H1 (cell line): ENCODE measurements around the gene EIF3B.

ENCODE experiments used
- BCL11A ChIP-seq, 2 experiments: IDR thresholded peaks; one replicate each; pipeline ENCODE4 v1.6.1; 2011; ENCODE audit warnings: low read depth in 2 of 2, low read length in 2 of 2, mild to moderate bottlenecking in 2 of 2
- BRCA1 ChIP-seq: IDR thresholded peaks from 2 replicates; pipeline ENCODE4 v1.6.1; 2012; ENCODE audit warnings: low read depth, low read length, improper control_type of control experiment
- CEBPB ChIP-seq: IDR thresholded peaks from 2 replicates; pipeline ENCODE4 v1.6.1; 2012; ENCODE audit warnings: low read depth, low read length
- CTCF ChIP-seq, 3 experiments: IDR thresholded peaks; 1 replicate in 2 of 3; 2 replicates in 1 of 3; pipeline versions ENCODE4 v1.5.1 to v1.6.1; 2011; ENCODE audit warnings: low read length in 3 of 3, mild to moderate bottlenecking in 3 of 3, inconsistent platforms in 2 of 3, low read depth in 1 of 3, moderate library complexity in 1 of 3; ENCODE audit not compliant: insufficient read depth in 1 of 3; ENCODE audit errors: control extremely low read depth in 1 of 3
- EGR1 ChIP-seq: IDR thresholded peaks from 2 replicates; pipeline ENCODE4 v1.6.1; 2011; ENCODE audit warnings: low read depth, low read length, borderline replicate concordance
- EZH2 ChIP-seq: fragments of 200-600 bp; sonication (generic); IDR thresholded peaks from 2 replicates; pipeline ENCODE4 v1.7.1; 2012; ENCODE audit warnings: low read depth, mild to moderate bottlenecking, moderate library complexity, low read length, inconsistent platforms; ENCODE audit not compliant: severe bottlenecking
- TAF1 ChIP-seq: IDR thresholded peaks from 2 replicates; pipeline ENCODE4 v1.6.1; 2011; ENCODE audit warnings: mild to moderate bottlenecking, low read depth, low read length
- YY1 ChIP-seq: IDR thresholded peaks from 2 replicates; pipeline ENCODE4 v1.6.1; 2011; ENCODE audit warnings: low read depth, mild to moderate bottlenecking, low read length
- TF ChIP-seq, protein P1 (sequence below): IDR thresholded peaks from 2 replicates; pipeline ENCODE4 v1.6.1; 2012; ENCODE audit warnings: low read length, inconsistent platforms

- TF ChIP-seq EGR1 (no peak), BCL11A (IDR thresholded peaks at IDR 0.05; ENCODE audit: low read depth in 2 of 2, low read length in 2 of 2) (no peak), CTCF (IDR thresholded peaks at IDR 0.05; ENCODE audit: control extremely low read depth in 1 of 3, insufficient read depth in 1 of 3, low read depth in 1 of 3, low read length in 3 of 3) (no peak), BRCA1 (no peak), TAF1 (no peak), EZH2 (no peak), CEBPB (no peak), YY1 (no peak)
- TF ChIP-seq, protein P1, sequence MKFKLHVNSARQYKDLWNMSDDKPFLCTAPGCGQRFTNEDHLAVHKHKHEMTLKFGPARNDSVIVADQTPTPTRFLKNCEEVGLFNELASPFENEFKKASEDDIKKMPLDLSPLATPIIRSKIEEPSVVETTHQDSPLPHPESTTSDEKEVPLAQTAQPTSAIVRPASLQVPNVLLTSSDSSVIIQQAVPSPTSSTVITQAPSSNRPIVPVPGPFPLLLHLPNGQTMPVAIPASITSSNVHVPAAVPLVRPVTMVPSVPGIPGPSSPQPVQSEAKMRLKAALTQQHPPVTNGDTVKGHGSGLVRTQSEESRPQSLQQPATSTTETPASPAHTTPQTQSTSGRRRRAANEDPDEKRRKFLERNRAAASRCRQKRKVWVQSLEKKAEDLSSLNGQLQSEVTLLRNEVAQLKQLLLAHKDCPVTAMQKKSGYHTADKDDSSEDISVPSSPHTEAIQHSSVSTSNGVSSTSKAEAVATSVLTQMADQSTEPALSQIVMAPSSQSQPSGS = no peak
Measured at GRCh38 chr7:2313450-2314208, 41.0 kb upstream of the EIF3B start.
